Hematopoietic multipotent progenitor cell treated with erythropoietin and hydrocortisone succinate and interleukin-3 and kit ligand, for 17 days (in vitro differentiated cells): Measurements from ENCODE around the gene CRYGB.
"Not testable (repeated sequence)": the region's sequence is repeated elsewhere in the genome, so short reads cannot be mapped to it uniquely, and the experiment has no call there.

Source experiments
- DNase-seq: peaks from one replicate; pipeline ENCODE4 v3.0.0-alpha.2; 2015; ENCODE audit warnings: low spot score

CRYGB gene

GRCh38 chr2:208150094-208150493 lies 4.1 kb upstream of the CRYGB start:
- DNase-seq = no peak

- DNase-seq = no peak
Observed at GRCh38 chr2:208148803-208149202, 2.8 kb upstream of the CRYGB start.

GRCh38 chr2:208147759-208148158 lies 1.8 kb upstream of the CRYGB start:
- DNase-seq = no peak

GRCh38 chr2:208147008-208147407 lies 1.1 kb upstream of the CRYGB start:
- DNase-seq = no peak

GRCh38 chr2:208142925-208143799 lies 2.8 kb downstream of the CRYGB start:
- no peak for DNase-seq

GRCh38 chr2:208142240-208142924 lies 3.6 kb downstream of the CRYGB start:
- no peak for DNase-seq

GRCh38 chr2:208139447-208139846 lies 6.5 kb downstream of the CRYGB start:
- no peak for DNase-seq

- DNase-seq = not testable (repeated sequence)
Observed at GRCh38 chr2:208138334-208138733, 7.6 kb downstream of the CRYGB start.

- DNase-seq = no peak
Observed at GRCh38 chr2:208136716-208137094, 9.3 kb downstream of the CRYGB start.

GRCh38 chr2:208135794-208136715 lies 9.9 kb downstream of the CRYGB start:
- DNase-seq = no peak

- no peak for DNase-seq
Observed at GRCh38 chr2:208134928-208135586, 10.9 kb downstream of the CRYGB start.

- DNase-seq = no peak
Observed at GRCh38 chr2:208130712-208131110, 15.2 kb downstream of the CRYGB start.

GRCh38 chr2:208129744-208130711 lies 15.9 kb downstream of the CRYGB start, which contains the start of gene CRYGC:
CRYGC (minus strand) TSS chr2:208129828; CDS start chr2:208129792, 36 bp downstream.
- DNase-seq = no peak

GRCh38 chr2:208128136-208128535 lies 17.8 kb downstream of the CRYGB start:
- no peak for DNase-seq

GRCh38 chr2:208127090-208127489 lies 18.9 kb downstream of the CRYGB start:
- no peak for DNase-seq

GRCh38 chr2:208125251-208125650 lies 20.7 kb downstream of the CRYGB start:
- DNase-seq = no peak

- DNase-seq = not testable (repeated sequence)
Observed at GRCh38 chr2:208124013-208124715, 21.8 kb downstream of the CRYGB start, which contains the start of gene CRYGD. CRYGD (minus strand) TSS chr2:208124524; CDS start chr2:208124473, 51 bp downstream.

- no peak for DNase-seq
Observed at GRCh38 chr2:208122248-208122647, 23.7 kb downstream of the CRYGB start.

GRCh38 chr2:208118918-208119317 lies 27.0 kb downstream of the CRYGB start:
- DNase-seq = no peak

GRCh38 chr2:208117390-208117789 lies 28.6 kb downstream of the CRYGB start:
- not testable (repeated sequence) for DNase-seq
